Mesenchymal stem cell (in vitro differentiated cells and primary cell): ENCODE measurements around the gene SYDE2.
"Not testable (repeated sequence)": the region's sequence is repeated elsewhere in the genome, so short reads cannot be mapped to it uniquely, and the experiment has no call there.

Experiments used
- DNase-seq: peaks from one replicate; pipeline ENCODE4 v3.0.0-alpha.2; 2013
- H2AFZ ChIP-seq: one replicate; pipeline ENCODE4 v1.6.1; 2013; ENCODE audit warnings: low read depth, mild to moderate bottlenecking, control low read depth, inconsistent platforms, low read length, moderate library complexity
- H2AK5ac ChIP-seq: 2 replicates; pipeline ENCODE4 v1.6.1; 2013; ENCODE audit warnings: low read length, moderate library complexity, mild to moderate bottlenecking, inconsistent platforms; ENCODE audit not compliant: severe bottlenecking
- H2BK120ac ChIP-seq: one replicate; pipeline ENCODE4 v1.6.1; 2013; ENCODE audit warnings: low read depth, mild to moderate bottlenecking, inconsistent platforms, low read length, moderate library complexity
- H2BK12ac ChIP-seq, 2 experiments: one replicate each; pipeline ENCODE4 v1.6.1; 2013; ENCODE audit warnings: inconsistent platforms in 2 of 2, low read length in 2 of 2, mild to moderate bottlenecking in 2 of 2, moderate library complexity in 2 of 2, control low read depth in 1 of 2
- H2BK15ac ChIP-seq: one replicate; pipeline ENCODE4 v1.6.1; 2013; ENCODE audit warnings: mild to moderate bottlenecking, low read depth, inconsistent platforms; ENCODE audit not compliant: poor library complexity, severe bottlenecking
- H2BK5ac ChIP-seq: 2 replicates; pipeline ENCODE4 v1.6.1; 2013; ENCODE audit warnings: low read depth, mild to moderate bottlenecking, low read length, control low read depth, inconsistent platforms; ENCODE audit not compliant: poor library complexity, severe bottlenecking
- H3K14ac ChIP-seq, 2 experiments: one replicate each; pipeline ENCODE4 v1.6.1; 2013; ENCODE audit warnings: inconsistent platforms in 2 of 2, low read length in 2 of 2, control low read depth in 1 of 2, mild to moderate bottlenecking in 1 of 2, moderate library complexity in 1 of 2
- H3K18ac ChIP-seq, 2 experiments: one replicate each; pipeline ENCODE4 v1.6.1; 2013; ENCODE audit warnings: inconsistent platforms in 2 of 2, low read length in 2 of 2, control low read depth in 1 of 2, low read depth in 1 of 2, mild to moderate bottlenecking in 1 of 2
- H3K23ac ChIP-seq, 2 experiments: one replicate each; pipeline ENCODE4 v1.6.1; 2013; ENCODE audit warnings: inconsistent platforms in 2 of 2, low read length in 2 of 2, mild to moderate bottlenecking in 2 of 2, moderate library complexity in 2 of 2, control low read depth in 1 of 2
- H3K27ac ChIP-seq: 2 replicates; pipeline ENCODE4 v1.5.1; 2013; ENCODE audit warnings: mild to moderate bottlenecking, moderate library complexity, low read length, control low read depth, inconsistent platforms; ENCODE audit not compliant: poor library complexity, severe bottlenecking
- H3K27me3 ChIP-seq, 2 experiments: 2 replicates each; pipeline versions ENCODE4 v1.6.1 to v1.7.0; 2013; ENCODE audit warnings: low read length in 2 of 2, mild to moderate bottlenecking in 2 of 2, moderate library complexity in 2 of 2, control low read depth in 1 of 2, inconsistent platforms in 1 of 2; ENCODE audit not compliant: control insufficient read depth in 1 of 2, insufficient read depth in 1 of 2
- H3K36me3 ChIP-seq, 2 experiments: 2 replicates each; pipeline versions ENCODE4 v1.6.1 to v1.7.0; 2013; ENCODE audit warnings: low read length in 2 of 2, control low read depth in 1 of 2, inconsistent platforms in 1 of 2, low read depth in 1 of 2, mild to moderate bottlenecking in 1 of 2; ENCODE audit not compliant: insufficient read depth in 2 of 2, control insufficient read depth in 1 of 2
- H3K4ac ChIP-seq, 2 experiments: one replicate each; pipeline ENCODE4 v1.6.1; 2013; ENCODE audit warnings: inconsistent platforms in 2 of 2, low read length in 2 of 2, mild to moderate bottlenecking in 2 of 2, moderate library complexity in 2 of 2, control low read depth in 1 of 2, low read depth in 1 of 2
- H3K4me1 ChIP-seq: 2 replicates; pipeline ENCODE4 v1.6.1; 2013; ENCODE audit warnings: low read depth, low read length, control low read depth; ENCODE audit not compliant: control insufficient read depth, insufficient read depth
- H3K4me2 ChIP-seq: 2 replicates; pipeline ENCODE4 v1.6.1; 2013; ENCODE audit warnings: low read length, mild to moderate bottlenecking, inconsistent platforms; ENCODE audit not compliant: poor library complexity, severe bottlenecking
- H3K4me3 ChIP-seq, 2 experiments: 2 replicates each; pipeline versions ENCODE4 v1.5.1 to v1.7.0; 2013; ENCODE audit warnings: low read length in 2 of 2, mild to moderate bottlenecking in 2 of 2, control low read depth in 1 of 2, low read depth in 1 of 2; ENCODE audit not compliant: insufficient read depth in 1 of 2
- H3K79me1 ChIP-seq: replicated peaks from 2 replicates; pipeline ENCODE4 v1.6.1; 2013; ENCODE audit warnings: mild to moderate bottlenecking, control low read depth, low read length, inconsistent platforms; ENCODE audit not compliant: poor library complexity, severe bottlenecking
- H3K9ac ChIP-seq: 2 replicates; pipeline ENCODE4 v1.7.0; 2013; ENCODE audit warnings: mild to moderate bottlenecking, low read length, moderate library complexity
- H3K9me3 ChIP-seq: 2 replicates; pipeline ENCODE4 v1.7.0; 2013; ENCODE audit warnings: mild to moderate bottlenecking, low read length; ENCODE audit not compliant: control insufficient read depth
- H4K8ac ChIP-seq: one replicate; pipeline ENCODE4 v1.6.1; 2013; ENCODE audit warnings: inconsistent platforms, mild to moderate bottlenecking, low read length, moderate library complexity
- H4K91ac ChIP-seq: one replicate; pipeline ENCODE4 v1.6.1; 2013; ENCODE audit warnings: mild to moderate bottlenecking, low read length, inconsistent platforms
- WGBS: methylation state at CpG from one replicate; pipeline ENCODE4 v1.1.7; 2013; ENCODE audit warnings: mixed read lengths; 5-methylcytosine and 5-hydroxymethylcytosine counted together

Gene SYDE2

DNA sequence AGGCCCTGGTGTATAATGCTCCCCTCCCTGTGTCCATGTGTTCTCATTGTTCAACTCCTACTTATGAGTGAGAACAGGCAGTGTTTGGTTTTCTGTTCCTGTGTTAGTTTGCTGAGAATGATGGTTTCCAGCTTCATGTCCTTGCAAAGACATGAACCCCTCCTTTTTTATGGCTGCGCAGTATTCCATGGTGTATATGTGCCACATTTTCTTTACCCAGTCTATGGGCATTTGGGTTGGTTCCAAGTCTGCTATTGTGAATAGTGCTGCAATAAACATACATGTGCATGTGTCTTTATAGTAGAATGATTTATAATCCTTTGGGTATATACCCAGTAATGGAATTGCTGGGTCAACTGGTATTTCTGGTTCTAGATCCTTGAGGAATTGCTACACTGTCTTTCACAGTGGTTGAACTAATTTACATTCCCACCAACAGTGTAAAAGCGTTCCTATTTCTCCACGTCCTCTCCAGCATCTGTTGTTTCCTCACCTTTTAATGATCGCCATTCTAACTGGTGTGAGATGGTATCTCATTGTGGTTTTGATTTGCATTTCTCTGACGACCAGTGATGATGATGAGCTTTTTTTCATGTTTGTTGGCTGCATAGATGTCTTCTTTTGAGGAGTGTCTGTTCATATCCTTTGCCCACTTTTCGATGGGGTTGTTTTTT is 54.4 kb downstream of the SYDE2 start:
- H2BK12ac ChIP-seq, H3K36me3 ChIP-seq, H2BK15ac ChIP-seq, H2BK120ac ChIP-seq, H3K23ac ChIP-seq, H3K4me3 ChIP-seq, H3K18ac ChIP-seq, DNase-seq, H4K8ac ChIP-seq, H3K4me2 ChIP-seq, H3K4me1 ChIP-seq, H3K4ac ChIP-seq, H3K79me1 ChIP-seq, H4K91ac ChIP-seq, H2AFZ ChIP-seq, H3K27ac ChIP-seq, H2AK5ac ChIP-seq, H3K27me3 ChIP-seq, H3K9me3 ChIP-seq, H2BK5ac ChIP-seq, H3K9ac ChIP-seq, H3K14ac ChIP-seq: not testable (repeated sequence)
- WGBS, result 56% methylated on average over 4 of the region's 6 CpGs

GRCh38 chr1:85144351-85144750 is 56.5 kb downstream of the SYDE2 start:
- Histone ChIP-seq H2BK5ac (no peak overlapping the region), H3K27ac (no peak overlapping the region), H3K79me1 (no peaks in the 10 kb centered on the region), H2BK15ac (no peak overlapping the region), H2AK5ac (no peak overlapping the region), H3K36me3 (no peaks in the 10 kb centered on the region), H2BK12ac (no peak overlapping the region), H3K9ac (no peak overlapping the region), H3K4me3 (no peak overlapping the region), H4K91ac (no peak overlapping the region), H3K4ac (no peak overlapping the region), H2AFZ (no peak overlapping the region), H3K18ac (no peak overlapping the region), H3K4me2 (no peak overlapping the region), H2BK120ac (no peak overlapping the region), H3K9me3 (no peaks in the 10 kb centered on the region), H3K14ac (no peak overlapping the region), H3K4me1 (no peaks in the 10 kb centered on the region), H3K27me3 (no peaks in the 10 kb centered on the region), H4K8ac (no peak overlapping the region), H3K23ac (no peak overlapping the region)
- DNase-seq, result no peak
- 90% methylated on average over 1 of the region's 1 CpG for WGBS

- Histone ChIP-seq H3K36me3 (no peaks in the 10 kb centered on the region), H2AFZ (no peak overlapping the region)
These were observed 58.1 kb downstream of the SYDE2 start for GRCh38 chr1:85142753-85143152.

GRCh38 chr1:85138439-85138838 is 62.4 kb downstream of the SYDE2 start:
- H3K9ac ChIP-seq, H2AK5ac ChIP-seq, H2BK120ac ChIP-seq, H3K4me2 ChIP-seq, H3K4ac ChIP-seq, H3K14ac ChIP-seq, H4K91ac ChIP-seq, H3K9me3 ChIP-seq, DNase-seq, H3K27me3 ChIP-seq, H2BK12ac ChIP-seq, H3K79me1 ChIP-seq, H3K4me3 ChIP-seq, H3K18ac ChIP-seq, H2AFZ ChIP-seq, H3K4me1 ChIP-seq, H2BK15ac ChIP-seq, H4K8ac ChIP-seq, H3K23ac ChIP-seq, H3K27ac ChIP-seq, H3K36me3 ChIP-seq, H2BK5ac ChIP-seq: not testable (repeated sequence)
- WGBS, result 88% methylated on average over 3 of the region's 5 CpGs

More at GRCh38 chr1:85142753-85143152, 58.1 kb downstream of the SYDE2 start:
- Histone ChIP-seq H2BK15ac (no peak overlapping the region), H3K23ac (no peak overlapping the region), H3K9me3 (no peaks in the 10 kb centered on the region), H3K27ac (no peak overlapping the region), H4K8ac (no peak overlapping the region), H3K4me3 (no peak overlapping the region), H3K27me3 (no peaks in the 10 kb centered on the region), H2BK120ac (no peak overlapping the region), H2BK5ac (no peak overlapping the region), H3K4me2 (no peak overlapping the region), H3K79me1 (no peaks in the 10 kb centered on the region), H3K14ac (no peak overlapping the region), H3K4me1 (peaks cover 1% of the 10 kb centered on the region), H3K18ac (no peak overlapping the region), H4K91ac (no peak overlapping the region), H3K4ac (no peak overlapping the region), H2AK5ac (no peak overlapping the region), H2BK12ac (no peak overlapping the region), H3K9ac (no peak overlapping the region)
- DNase-seq, result no peak
- 98% methylated on average over 3 of the region's 5 CpGs for WGBS
